Measurements from ENCODE around the gene TAC3. TPM values are rescaled to one million over a fixed set of nuclear protein-coding genes. Genes with fewer than 3 reads are reported as not detected.

Gene TAC3
- total RNA-seq, 1 donor from 2014 or later = 0.51 TPM

DNA sequence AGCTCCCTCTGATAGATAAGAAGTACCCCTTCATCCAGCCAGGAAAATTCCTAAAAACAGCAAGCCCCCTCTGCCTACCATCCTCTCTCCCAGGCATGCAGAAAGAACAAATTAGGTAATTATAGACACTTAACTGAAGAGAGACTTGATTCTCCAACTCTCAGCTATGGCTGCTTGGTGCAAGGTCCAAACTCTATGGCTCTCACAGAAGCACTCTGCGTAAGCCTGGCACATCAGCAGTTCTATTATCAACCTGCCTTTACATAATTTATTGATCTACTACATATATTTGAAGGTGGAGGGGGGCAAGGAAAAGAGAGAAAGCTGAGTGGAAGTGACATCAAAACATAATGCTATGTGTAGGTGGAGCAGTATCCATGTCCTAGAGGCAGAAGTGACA lies 34.7 kb upstream of the TAC3 start:
- no peak for DNase-seq (ENCODE audit: low read depth, low spot score)
- TF ChIP-seq CTCF (conservative IDR thresholded peaks at IDR 0.05) = no peak
- Mint-ChIP-seq H3K4me1 (no peaks in the 10 kb centered on the region), H3K27ac (ENCODE audit: unreplicated experiment) (no peak overlapping the region), H3K4me3 (no peak overlapping the region), H3K9me3 (peaks cover 4% of the 10 kb centered on the region), H3K36me3 (ENCODE audit: low read depth) (peaks cover 8% of the 10 kb centered on the region), H3K27me3 (ENCODE audit: low read depth) (peaks cover 35% of the 10 kb centered on the region)

DNA sequence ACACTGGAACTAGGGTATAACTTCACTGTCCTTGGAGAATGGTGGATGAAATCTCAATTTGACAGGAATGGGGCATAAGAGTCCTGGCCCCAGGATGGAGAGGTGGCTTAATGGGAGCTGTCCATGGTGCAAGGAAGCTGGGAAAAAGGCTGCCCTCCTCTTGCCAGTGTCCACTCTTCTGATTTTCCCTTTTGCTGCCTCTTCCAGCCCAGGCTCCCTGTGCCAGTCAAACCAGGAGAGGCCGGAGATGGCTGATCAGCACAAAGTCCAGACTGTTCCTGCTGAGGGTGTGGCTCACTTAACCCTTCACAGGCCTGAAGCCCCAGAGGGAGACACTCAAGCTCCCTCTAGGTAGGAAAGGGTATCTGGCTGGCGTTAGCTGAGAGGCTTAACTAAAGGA lies 33.6 kb upstream of the TAC3 start, which contains the start of gene MYO1A:
Gene MYO1A, minus strand, starts transcription at position 240 of the 400 bp plus-strand sequence. CDS start 1,806 bp downstream, outside the sequence.
- DNase-seq (ENCODE audit: low read depth, low spot score) = no peak
- Mint-ChIP-seq H3K27me3 (ENCODE audit: low read depth) (peaks cover 42% of the 10 kb centered on the region), H3K36me3 (ENCODE audit: low read depth) (peaks cover 8% of the 10 kb centered on the region), H3K27ac (ENCODE audit: unreplicated experiment) (no peak within 1 kb of the TSS), H3K4me1 (no peaks in the 10 kb centered on the region), H3K4me3 (no peak within 1 kb of the TSS), H3K9me3 (peaks cover 4% of the 10 kb centered on the region)
- no peak for TF ChIP-seq CTCF (conservative IDR thresholded peaks at IDR 0.05)

DNA sequence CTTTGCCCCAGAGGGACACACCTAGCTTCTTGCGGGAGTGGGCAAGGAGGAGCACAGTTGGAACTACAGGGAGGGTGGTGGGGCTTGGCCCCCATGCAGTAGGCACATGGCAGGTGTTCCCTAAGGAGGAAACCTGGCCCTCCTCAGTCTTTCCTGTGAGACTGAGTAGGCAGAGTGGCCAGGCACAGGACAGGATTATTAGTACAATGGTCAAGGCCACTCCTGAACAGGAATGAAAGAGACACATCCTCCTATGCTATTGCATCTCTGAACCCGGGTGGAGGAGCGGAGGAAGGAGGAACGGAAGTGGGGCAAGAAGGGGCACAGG lies 32.8 kb upstream of the TAC3 start:
- no peak for DNase-seq (ENCODE audit: low read depth, low spot score)
- Mint-ChIP-seq H3K27me3 (ENCODE audit: low read depth) (peaks cover 44% of the 10 kb centered on the region), H3K27ac (ENCODE audit: unreplicated experiment) (no peak overlapping the region), H3K4me3 (no peak overlapping the region), H3K36me3 (ENCODE audit: low read depth) (peaks cover 5% of the 10 kb centered on the region), H3K9me3 (peaks cover 2% of the 10 kb centered on the region), H3K4me1 (no peaks in the 10 kb centered on the region)
- no peak for TF ChIP-seq CTCF (conservative IDR thresholded peaks at IDR 0.05)

GRCh38 chr12:57048423-57049118 lies 32.2 kb upstream of the TAC3 start:
- no peak overlapping the region for H3K27ac Mint-ChIP-seq (ENCODE audit: unreplicated experiment)
- H3K4me3 Mint-ChIP-seq = no peak overlapping the region
- H3K9me3 Mint-ChIP-seq = no peaks in the 10 kb centered on the region
- H3K36me3 Mint-ChIP-seq (ENCODE audit: low read depth) = peaks cover 2% of the 10 kb centered on the region
- H3K4me1 Mint-ChIP-seq = no peaks in the 10 kb centered on the region
- H3K27me3 Mint-ChIP-seq (ENCODE audit: low read depth) = peaks cover 48% of the 10 kb centered on the region
- no peak for DNase-seq (ENCODE audit: low read depth, low spot score)
- no peak for TF ChIP-seq CTCF (conservative IDR thresholded peaks at IDR 0.05)

- DNase-seq (ENCODE audit: low read depth, low spot score) = no peak
- H3K36me3 Mint-ChIP-seq (ENCODE audit: low read depth) = no peaks in the 10 kb centered on the region
- peaks cover 53% of the 10 kb centered on the region for H3K27me3 Mint-ChIP-seq (ENCODE audit: low read depth)
- H3K27ac Mint-ChIP-seq (ENCODE audit: unreplicated experiment) = no peak overlapping the region
- TF ChIP-seq CTCF (conservative IDR thresholded peaks at IDR 0.05) = no peak
- H3K4me3 Mint-ChIP-seq = no peak overlapping the region
- no peaks in the 10 kb centered on the region for H3K4me1 Mint-ChIP-seq
- no peaks in the 10 kb centered on the region for H3K9me3 Mint-ChIP-seq
These were observed 31.7 kb upstream of the TAC3 start for GRCh38 chr12:57047981-57048380.

Data from neural crest cell (in vitro differentiated cells).